Stimulated activated CD4-positive, alpha-beta T cell treated with anti-CD3 and anti-CD28 coated beads, TNF-alpha, amount 100 ng/mL, for 1 hour (primary cell): ENCODE results near the gene LITAFD.
"Not testable (repeated sequence)": the region's sequence is repeated elsewhere in the genome, so short reads cannot be mapped to it uniquely, and the experiment has no call there.

Source experiments
- DNase-seq, 3 donors: peaks; one replicate each; pipeline ENCODE4 v3.0.0-alpha.2; 2020; ENCODE audit warnings: low read depth in 3 of 3, low spot score in 1 of 3

The LITAFD gene

DNA sequence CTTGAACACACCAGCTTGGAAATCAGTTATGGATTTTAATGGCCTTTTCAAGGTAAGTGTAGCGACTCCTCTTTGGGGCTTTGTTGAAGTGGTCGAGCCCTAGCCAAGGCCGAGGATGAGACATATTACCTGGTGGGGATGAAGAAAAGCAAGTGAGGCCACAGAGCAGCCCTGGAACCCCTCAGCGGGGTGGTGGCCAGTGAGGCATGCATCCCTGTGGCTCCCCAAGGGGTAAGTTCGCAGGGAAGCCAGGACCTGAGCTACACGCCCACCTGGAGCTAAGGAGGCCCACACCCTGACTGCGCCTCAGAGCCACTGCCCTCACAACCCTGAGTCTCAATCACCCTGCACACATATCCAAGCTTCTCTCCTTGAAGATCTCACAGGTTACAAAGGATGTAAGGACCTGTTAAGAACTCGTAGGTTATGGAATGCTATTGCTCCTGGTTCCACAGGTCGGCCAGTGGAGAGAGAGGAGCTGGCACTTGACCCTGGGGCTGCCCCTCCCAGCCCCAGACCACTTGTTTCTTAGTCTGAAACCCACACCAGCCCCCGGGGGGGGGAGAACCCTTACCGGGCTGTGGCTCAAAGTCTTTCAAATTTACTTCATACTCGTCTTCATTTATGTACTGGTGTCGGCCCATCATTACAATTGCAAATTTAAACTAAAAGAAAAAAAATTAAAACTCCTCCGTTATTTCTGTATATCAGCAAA is 12.0 kb downstream of the LITAFD start:
- DNase-seq: no peak

DNA sequence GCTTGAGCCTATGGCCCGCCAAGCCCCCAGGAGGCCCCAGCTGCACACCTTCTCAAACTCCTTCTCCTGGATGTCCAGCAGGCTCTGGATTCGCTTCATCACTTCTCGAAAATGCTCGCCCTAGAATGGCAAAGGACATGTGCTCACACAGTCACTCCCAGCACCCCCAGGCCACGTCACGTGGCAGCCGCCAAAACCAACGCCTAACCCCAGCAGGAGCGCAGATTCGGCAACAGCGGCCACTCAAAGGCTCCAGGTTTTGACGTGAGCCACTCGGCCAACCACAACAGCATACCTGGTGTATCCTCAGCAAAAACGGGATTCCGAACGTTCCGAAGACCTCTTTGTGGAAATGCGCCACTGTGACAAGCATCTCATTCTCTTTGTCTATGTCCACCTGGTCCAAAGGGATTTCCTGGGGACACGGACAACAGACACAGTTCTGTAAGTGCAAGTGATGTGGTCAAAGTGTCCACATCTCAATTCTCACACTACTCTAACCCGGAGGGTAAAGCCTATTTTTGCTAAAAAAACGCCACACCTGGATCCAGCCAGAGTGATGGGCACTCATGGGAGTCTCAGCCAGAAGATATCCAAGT is 12.7 kb downstream of the LITAFD start:
- no peak for DNase-seq

DNA sequence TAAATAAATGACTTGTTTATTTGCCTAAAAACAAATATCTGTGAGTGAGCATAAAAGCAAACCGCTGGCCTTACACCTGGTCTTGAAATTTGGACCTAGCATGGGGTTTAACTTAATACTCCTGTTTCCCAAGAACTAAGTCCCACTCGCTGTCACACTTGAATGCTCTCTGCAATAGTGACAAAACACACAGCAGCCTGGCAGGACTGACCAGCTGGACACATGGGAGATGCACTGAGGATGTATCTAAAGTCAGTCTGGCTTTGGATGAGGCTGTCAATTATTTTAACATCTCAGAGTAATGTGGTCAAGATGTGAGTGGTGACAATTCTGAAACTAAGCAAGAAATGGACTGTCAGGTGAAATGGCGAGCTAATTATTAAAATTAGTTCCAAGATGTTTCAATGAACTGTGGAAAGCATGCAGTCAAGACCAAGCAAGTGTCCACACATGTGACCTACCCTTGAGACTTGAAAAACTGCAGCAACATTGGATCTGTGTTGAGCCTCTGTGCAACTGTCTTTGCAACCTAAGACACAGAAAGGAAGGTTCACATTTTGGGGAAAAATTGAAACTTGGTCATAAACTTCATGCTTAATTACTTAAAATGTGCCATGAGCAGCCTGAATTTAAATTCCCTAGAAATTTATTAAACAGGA is 16.6 kb downstream of the LITAFD start:
- DNase-seq: no peak

DNA sequence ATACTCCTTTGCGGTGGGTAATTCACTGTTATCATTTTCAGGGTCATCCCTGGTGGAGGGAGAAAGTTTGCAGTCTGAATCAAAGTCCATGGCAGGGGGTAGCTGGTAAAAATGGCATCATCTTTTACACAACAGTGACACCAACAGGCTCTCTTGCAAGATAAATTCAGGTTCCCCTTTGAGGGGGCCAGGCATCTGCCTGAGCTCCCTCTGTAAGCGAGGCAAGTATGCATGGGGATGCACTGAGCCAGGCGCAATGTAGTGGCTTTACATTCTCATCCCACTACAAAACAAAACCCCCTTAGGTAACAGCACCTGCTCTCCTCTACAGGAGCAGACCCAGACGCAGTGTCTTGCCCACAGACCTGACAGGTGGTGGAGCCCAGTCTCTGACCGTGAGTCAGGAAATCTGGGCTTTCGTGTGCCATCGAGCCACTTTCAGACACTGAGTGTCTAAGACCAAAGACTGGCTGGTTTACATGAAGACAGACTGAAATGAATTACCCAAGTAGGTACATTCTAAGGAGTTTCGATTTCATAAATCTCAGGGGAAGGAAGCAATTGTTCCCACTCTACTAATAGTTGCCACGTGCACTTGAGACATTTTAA is 17.7 kb downstream of the LITAFD start:
- no peak for DNase-seq

DNA sequence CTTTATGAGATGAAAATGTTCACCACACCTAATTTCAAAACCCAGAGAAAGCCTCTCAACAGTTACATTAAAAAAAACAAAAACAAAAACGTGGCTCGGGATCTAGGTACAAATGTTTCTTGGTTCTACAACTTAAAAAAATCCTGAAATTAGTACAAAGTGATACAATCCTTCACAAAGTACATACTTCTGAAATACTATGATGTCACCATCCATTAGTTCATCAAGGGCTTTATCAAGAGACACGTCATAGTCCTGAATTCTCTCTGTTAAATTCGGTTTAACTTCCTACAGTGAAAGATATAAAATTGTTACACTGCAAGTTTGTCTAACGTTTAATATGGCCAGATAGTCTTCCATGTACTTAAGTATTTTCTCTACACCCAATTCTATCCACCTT is 18.2 kb downstream of the LITAFD start:
- no peak for DNase-seq

DNA sequence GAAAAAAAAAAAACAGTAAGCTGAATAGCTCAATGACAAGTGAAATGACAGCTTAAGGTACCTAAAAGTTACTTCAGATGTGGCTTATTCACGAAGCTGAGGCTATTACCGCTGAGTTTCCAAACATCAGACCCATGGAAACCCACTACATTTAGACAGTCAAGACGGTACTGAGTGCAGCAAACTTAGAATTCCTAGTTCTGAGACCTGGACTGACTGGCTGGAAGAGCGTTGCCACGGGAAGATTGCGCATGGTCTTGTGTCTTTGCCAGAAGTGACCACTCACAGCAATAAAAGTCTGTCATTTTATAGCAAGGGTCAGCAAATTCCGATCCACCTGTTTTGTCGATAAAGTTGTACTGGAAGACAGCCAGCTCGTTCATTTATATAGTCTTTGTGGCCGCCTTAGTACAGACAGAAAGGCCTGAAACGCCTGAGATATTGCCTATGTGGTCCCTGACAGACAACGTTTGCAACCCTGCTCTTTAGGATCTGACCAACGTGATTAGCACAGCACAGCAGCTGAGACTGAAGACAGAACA is 19.2 kb downstream of the LITAFD start:
- DNase-seq: no peak

DNA sequence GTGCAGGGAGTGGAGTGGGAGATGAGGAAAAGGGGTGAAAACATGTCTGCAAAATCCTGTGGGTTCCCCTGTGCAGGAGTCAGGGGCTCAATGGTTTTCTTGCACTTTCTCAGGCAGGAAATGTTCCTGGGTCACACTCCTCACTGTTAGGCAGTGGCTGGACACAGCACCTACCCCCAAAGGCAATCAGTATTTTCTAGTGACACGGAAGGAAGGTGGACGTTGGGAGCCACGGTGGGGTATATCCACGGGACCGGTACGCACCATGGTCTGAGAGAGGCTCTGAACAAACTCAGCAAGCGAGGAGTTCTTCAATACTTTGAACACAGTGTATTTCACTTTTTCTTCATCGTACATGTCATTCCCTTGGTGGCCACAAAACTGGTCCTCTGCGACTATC is 20.9 kb downstream of the LITAFD start:
- no peak for DNase-seq

DNA sequence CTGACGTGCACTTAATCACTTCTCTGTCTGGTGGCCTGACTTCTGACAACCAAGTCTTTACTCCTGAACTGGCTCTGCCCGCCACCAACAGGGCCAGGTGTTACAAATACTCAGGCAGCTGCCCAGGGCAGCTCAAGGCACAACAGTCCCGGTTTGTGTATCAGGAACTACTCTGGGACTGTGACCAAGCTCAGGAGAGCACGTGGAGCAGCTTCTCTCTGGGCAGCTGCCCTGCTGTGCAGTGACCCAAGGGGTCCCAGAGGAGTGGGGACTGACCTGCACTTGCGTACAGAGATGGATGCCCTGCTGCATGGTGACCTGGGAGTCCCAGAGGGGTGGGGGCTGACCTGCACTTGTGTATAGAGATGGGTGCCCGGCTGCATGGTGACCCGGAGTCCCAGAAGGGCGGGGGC is 21.9 kb downstream of the LITAFD start:
- no peak for DNase-seq

DNA sequence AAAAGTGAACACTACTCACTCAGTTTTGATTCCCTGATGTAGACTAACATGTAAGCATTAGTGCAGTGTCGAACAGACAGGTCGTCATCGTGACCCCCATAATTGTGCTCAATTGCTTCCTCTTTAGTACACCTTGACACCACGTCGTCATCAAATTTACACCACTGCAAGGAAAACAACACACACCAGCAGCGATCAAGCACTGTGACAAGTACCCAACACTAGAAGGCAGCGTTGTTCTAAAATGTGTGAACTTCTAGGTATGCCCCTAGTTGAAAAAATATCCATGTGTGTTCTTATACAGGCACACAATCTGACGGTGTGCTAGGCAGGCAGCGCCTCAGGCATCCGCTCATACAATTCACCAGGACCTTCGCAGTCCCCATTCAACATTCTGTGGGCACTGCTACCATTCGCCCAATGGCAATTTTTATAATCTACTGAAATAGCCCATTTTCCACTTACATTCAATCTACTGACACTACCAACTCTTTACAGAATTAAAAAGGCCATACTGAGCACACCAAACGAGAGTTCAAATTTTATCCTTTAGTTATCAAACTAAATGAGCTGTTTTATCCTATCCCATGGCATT is 23.1 kb downstream of the LITAFD start:
- no peak for DNase-seq

DNA sequence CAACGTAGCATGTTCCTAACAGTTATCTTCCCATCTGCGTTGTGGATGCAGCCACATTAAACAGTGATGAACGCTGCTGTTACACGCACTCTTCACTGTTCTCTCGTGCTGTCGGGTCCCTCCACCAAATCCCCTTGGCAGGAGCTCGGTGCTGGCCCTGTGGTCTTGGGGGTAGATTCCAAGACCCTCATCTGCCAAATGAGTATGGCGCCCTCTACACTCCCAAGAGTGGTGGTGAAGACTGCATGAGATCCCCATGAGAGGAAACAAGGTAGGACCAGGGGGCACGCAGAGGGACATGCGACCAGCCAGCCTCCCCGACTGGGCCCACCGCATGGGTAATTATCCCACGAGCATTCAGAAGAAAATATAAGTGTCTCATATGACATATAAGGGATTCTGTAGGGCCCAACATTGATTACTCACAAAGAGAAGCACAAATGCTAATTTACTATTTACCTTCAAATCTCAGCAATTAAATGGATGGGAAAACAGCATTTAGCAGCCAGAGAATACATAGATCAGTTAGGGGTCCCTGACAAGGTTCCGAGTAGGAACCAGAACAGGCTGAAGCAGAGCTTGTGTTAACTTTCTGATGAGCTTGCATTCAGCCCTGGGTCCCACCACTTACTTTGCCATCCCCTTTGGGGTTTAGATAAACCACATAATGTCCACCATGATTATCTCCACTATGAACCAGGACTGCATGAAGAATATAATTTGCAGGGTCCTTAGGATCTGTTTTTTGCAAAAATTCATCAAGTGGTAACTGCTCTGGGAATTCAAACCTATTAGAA is 23.8 kb downstream of the LITAFD start:
- DNase-seq: no peak

DNA sequence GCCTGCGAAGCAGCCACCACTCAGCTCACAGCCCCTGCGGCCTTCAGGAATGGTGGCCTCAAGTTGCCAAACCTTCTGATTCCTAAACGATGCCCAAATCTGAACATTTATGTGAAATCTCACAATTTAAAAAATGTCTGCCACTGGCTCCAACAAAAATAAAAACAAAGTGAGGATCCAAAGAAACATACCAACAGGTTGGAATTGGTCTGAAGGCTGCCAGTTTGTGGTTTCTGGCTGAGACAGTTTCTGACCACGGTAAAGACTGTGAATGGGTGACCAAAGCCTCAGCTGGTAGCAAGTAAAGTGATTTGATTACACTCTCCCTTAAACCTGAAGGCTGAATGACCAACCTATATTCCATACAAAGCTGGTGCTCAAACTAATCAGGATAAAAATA is 24.9 kb downstream of the LITAFD start:
- DNase-seq: no peak

DNA sequence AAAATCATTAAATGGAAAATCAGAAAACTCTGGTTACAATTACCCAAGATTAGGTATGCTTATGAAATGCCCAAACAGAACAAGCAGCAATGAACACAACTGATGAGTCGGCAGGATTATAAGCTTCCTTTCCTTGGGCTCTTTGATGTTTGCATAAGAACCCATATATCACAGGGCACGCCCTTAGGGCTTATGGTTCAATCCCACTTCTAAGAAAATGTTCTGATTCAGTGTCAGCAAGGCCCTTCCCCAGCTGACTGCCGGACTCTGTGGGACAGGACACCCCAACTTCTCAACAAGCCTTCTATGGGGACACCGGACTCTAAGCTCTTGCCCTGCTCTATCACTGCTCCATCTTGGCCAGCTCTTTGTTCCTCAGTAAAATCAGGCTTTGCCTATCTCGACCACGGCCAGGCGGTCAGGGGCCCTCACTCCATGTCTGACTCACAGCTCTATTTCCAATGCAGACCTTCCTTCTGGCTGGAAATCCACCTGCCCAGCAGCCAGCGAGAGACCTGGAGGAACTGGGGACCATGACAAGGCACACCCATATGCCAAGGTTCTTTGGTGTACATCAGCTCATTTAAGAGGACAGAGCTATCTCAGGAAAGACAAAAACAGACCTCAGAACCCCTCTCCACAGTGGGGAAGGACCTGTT is 26.8 kb downstream of the LITAFD start:
- no peak for DNase-seq

DNA sequence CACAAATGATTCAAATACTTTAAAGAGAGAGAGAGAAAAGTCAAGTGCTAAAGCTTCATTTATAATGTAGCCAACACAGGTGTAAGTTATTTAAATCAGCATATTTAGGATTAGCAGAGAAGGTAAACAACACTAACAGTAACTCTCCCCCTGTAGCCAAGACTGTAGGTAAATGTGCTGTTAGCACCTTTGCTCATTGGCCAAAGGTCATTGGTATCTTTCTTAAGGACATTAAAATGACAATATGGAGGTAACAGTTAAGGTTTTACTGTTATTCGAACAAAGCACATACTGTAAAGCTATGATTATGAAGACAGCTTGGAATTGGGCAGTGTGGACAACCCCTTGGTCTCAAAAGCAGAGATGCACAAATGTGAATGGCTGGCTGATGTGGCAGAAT is 28.7 kb downstream of the LITAFD start:
- no peak for DNase-seq

DNA sequence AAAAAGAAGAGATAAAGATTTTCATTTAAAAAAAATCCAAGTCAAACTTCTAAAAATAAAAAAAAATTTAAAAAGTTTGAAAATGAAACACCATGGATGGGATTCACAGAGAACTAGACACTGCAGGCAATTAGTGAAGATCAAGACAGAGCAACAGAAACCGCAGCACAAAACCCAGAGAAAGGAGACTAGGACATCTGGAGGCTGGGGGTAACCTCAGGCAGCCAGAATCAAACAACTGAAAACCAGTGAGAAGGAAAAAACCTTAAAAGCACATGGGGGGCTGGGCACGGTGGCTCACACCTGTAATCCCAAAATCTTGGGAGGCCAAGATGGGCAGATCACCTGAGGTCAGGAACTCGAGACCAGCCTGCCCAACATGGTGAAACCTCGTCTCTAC is 30.6 kb downstream of the LITAFD start:
- DNase-seq: no peak

DNA sequence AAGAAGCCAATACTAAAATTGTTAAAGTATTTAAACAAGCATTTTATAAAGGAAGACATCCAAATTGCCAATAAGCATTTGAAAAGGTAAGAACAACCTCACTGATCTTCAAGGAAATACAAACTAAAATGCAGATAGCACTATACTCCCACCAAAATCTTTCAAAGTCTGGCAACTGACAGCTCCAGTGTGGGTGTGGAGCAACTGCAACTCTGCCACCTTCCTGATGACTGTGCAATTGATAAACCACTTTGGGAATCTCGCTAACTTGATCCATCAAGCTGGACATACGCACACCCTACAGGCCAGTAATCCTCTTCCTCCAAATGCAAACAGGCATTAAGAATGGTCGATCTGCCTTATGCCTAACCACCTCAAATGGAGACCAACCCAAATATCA is 31.9 kb downstream of the LITAFD start:
- no peak for DNase-seq

DNA sequence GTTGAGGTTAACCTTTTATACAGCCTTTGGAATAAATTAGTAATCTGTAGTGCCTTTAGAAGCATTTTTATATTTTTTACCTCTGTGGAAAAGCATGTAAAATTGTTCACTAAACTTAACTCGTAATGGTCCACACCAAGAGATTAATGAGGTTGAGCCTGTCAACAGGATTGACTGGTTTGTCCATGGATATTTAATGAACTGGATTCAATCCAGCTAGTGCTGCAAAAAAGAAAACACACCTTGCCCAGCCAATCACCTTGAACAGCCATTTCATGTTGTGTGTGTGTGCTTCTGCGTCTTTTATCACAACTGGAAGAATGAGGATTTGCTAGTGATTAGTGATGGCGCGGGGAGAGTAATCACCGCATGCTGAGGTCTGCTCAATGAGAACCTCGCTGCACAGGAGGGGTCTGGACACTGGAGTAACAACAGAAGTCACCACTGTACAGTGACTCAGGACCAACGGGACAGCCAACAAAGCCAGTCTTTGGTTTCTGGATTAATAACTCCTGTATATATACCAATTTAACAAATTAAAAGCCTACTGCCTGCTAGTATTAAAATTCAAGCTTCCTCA is 33.7 kb downstream of the LITAFD start:
- DNase-seq: no peak

DNA sequence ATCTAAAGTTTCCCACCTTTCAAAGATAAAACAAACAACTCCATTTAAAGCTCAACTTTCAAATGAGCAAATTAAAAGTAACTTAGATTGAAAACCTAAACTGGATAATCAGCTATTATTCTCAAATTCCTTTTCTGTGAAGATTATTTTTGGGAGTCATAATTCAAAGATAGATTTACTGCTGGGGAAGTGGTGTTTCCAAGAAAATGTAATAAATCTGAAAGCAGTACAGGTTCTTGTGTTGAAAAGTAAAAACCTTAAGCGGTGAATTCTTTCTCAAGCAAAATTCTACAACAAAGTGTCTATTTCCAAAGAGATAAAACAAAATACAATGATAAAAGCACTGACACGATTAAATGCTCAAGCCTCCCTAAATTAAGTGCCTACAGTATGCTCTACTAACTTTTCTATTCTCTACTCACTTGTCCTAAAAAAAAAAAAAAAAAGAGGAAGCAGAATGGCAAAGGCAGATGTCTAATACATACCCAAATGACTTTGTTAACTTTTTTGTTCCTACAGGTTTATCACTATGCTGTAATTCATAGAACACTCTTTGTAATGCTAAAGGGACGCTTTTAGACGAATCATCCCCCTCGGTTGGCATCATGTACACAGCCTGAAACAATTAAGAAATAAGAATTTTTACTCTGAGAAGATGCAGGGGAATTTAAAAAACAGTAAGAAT is 34.5 kb downstream of the LITAFD start:
- no peak for DNase-seq

DNA sequence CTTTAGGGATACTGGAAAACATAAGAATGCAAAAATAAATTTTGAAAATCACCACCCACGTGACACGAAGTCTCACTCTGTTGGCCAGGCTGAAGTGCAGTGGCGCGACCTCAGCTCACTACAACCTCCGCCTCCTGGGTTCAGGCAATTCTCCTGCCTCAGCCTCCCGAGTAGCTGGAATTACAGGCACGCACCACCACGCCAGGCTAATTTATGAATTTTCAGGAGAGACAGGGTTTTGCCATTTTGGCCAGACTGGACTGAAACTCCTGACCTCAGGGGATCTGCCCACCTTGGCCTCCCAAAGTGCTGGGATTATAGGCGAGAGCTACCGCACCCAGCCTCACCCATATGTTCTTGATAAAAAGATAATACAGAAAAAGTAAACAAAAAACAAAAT is 35.2 kb downstream of the LITAFD start:
- DNase-seq: not testable (repeated sequence)
